ENCODE results near the gene NEDD4L. TPM values are rescaled to one million over a fixed set of nuclear protein-coding genes. Genes with fewer than 3 reads are reported as not detected.

Gene NEDD4L
- total and polyA plus RNA-seq, 12 donors = 17.8 to 110 (median 37.6) TPM

DNA sequence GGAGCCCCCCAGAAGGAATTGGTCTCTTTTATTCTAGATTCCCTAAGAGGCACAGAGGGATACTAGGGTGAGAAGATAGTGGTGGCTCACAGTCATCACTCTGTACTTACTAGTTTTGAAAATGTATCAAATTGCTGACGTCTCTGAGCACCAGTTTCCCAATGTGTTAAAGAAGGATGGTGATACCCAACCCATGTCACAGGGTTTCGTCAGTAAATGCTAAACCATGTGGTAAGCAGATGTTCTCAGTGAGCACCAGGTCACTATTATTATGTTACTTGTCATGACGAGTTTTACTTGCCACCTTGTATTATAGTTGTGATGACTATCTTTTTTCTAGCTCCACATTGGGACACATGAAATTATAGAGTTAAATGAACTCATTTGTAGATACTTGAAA, 54.7 kb downstream of the NEDD4L start:
- intact Hi-C loops (cut with DNase I) = no loop called here

DNA sequence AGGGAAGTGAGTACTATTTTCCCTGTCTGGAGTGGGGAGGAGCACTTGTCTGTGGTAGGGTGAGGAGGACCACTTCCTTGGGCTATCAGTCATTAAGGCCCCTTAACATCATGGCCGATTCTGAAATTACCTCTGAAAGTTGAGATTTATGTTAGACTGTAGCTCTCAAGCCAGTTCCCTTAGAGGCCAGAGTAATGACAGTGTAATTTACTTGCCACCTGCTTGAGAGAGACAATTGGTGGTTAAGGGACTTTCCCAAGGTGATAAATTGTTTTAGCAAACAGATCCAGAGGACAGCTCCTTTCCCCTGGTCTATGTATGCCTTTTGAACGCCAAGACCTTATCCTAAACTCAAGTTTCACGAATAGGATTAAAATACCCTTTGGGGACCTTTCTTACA, 56.1 kb downstream of the NEDD4L start:
- Histone ChIP-seq H3K4me1 (replicated peaks in 1 of 2) (peaks cover 38 to 58% of the 10 kb centered on the region in 2 donors), H3K4me3 (no peak overlapping the region), H3K36me3 (replicated peaks in 1 of 2) (no peaks in the 10 kb centered on the region), H3K9me3 (replicated peaks in 1 of 3) (no peaks in the 10 kb centered on the region), H3K27ac (peak overlapping the region in 2 of 5 donors; percentile 53 to 81), H3K27me3 (no peaks in the 10 kb centered on the region)
- intact Hi-C loops (cut with DNase I) = no loop called here
- 74 to 94% (median 82%) methylated on average over 2 to 3 of the region's 3 CpGs for WGBS, 4 donors
- TF ChIP-seq, protein P1, sequence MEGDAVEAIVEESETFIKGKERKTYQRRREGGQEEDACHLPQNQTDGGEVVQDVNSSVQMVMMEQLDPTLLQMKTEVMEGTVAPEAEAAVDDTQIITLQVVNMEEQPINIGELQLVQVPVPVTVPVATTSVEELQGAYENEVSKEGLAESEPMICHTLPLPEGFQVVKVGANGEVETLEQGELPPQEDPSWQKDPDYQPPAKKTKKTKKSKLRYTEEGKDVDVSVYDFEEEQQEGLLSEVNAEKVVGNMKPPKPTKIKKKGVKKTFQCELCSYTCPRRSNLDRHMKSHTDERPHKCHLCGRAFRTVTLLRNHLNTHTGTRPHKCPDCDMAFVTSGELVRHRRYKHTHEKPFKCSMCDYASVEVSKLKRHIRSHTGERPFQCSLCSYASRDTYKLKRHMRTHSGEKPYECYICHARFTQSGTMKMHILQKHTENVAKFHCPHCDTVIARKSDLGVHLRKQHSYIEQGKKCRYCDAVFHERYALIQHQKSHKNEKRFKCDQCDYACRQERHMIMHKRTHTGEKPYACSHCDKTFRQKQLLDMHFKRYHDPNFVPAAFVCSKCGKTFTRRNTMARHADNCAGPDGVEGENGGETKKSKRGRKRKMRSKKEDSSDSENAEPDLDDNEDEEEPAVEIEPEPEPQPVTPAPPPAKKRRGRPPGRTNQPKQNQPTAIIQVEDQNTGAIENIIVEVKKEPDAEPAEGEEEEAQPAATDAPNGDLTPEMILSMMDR (IDR thresholded peaks at IDR 0.05) = no peak
- TF ChIP-seq POLR2A (IDR thresholded peaks at IDR 0.05) = no peak
- no peak for DNase-seq

More for the DNA sequence above, 54.7 kb downstream of the NEDD4L start:
- Histone ChIP-seq H3K27me3 (no peaks in the 10 kb centered on the region), H3K27ac (peak overlapping the region in 4 of 5 donors; percentile 75 to 91 (median 80)), H3K9me3 (replicated peaks in 1 of 3) (no peaks in the 10 kb centered on the region), H3K36me3 (replicated peaks in 1 of 2) (no peaks in the 10 kb centered on the region), H3K4me1 (replicated peaks in 1 of 2) (peaks cover 38 to 55% of the 10 kb centered on the region in 2 donors), H3K4me3 (no peak overlapping the region)
- WGBS, 4 donors = 76 to 89% (median 88%) methylated on average over 3 of the region's 3 CpGs
- no peak for DNase-seq
- no peak for TF ChIP-seq POLR2A (IDR thresholded peaks at IDR 0.05)
- TF ChIP-seq, protein P1 (IDR thresholded peaks at IDR 0.05) = no peak

DNA sequence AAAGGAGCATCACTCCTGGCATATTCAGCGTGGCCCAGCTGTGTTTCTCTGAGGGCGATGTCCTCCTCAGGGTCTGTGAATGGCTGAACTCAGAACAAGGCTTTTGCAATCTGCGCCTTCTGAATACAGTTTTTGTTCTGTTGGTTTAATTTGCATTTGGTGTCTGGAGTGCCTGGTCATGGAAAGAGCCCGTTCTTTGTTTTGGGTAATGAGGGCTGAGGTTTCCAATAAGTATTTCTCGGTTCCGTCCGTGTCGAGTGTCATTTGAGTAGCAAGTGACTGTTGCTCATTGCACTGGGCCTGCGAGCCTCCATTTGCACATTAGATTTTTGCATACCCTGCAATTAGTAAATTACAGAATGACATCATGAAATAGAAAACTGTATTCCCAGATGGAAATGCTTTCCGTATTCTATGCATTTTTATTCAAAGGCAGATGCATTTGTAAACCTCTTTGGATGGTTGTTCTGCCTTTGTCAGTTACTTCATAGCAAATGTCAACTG, 57.3 kb downstream of the NEDD4L start:
- no peak for DNase-seq
- no peaks in the 10 kb centered on the region for H3K9me3 ChIP-seq (replicated peaks in 1 of 3)
- TF ChIP-seq, protein P1 (IDR thresholded peaks at IDR 0.05) = no peak
- H3K27me3 ChIP-seq = no peaks in the 10 kb centered on the region
- intact Hi-C loops (cut with DNase I) = no loop called here
- no peak overlapping the region for H3K4me3 ChIP-seq
- no peak overlapping the region for H3K27ac ChIP-seq
- H3K4me1 ChIP-seq (replicated peaks in 1 of 2) = peaks cover 28 to 60% of the 10 kb centered on the region in 2 donors
- H3K36me3 ChIP-seq (replicated peaks in 1 of 2) = no peaks in the 10 kb centered on the region
- 91 to 96% (median 94%) methylated on average over 9 to 10 of the region's 10 CpGs for WGBS, 4 donors

DNA sequence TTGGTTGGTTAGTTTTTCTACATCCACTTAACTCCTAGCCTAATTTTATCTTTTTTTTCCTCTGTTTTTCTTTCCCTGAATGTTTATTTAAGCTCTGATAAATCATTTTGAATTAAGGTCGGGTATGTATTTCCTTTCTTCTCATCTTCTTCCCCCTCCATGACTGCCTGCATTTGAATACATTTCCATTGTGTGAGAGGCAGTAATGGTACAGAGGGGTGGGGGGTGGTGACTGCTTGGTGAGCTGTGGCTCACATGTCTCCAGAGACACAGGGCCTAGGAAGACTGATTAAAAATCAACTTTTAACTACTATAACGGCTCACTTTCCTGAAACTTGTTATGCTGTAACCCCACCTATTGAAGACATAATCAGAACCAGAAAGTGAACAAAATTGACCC, 58.0 kb downstream of the NEDD4L start:
- Histone ChIP-seq H3K4me3 (no peak overlapping the region), H3K9me3 (replicated peaks in 1 of 3) (no peaks in the 10 kb centered on the region), H3K4me1 (replicated peaks in 1 of 2) (peaks cover 21 to 53% of the 10 kb centered on the region in 2 donors), H3K27ac (no peak overlapping the region), H3K36me3 (replicated peaks in 1 of 2) (no peaks in the 10 kb centered on the region), H3K27me3 (no peaks in the 10 kb centered on the region)
- no peak for DNase-seq
- intact Hi-C loops (cut with DNase I) = no loop called here
- 47 to 66% (median 53%) methylated on average over 2 of the region's 2 CpGs for WGBS, 4 donors
- TF ChIP-seq POLR2A (IDR thresholded peaks at IDR 0.05) = no peak
- TF ChIP-seq, protein P1 (IDR thresholded peaks at IDR 0.05) = no peak

Data from adrenal gland (tissue), 12 donors.